Measurements from ENCODE around the gene EXPH5. TPM values are rescaled to one million over a fixed set of nuclear protein-coding genes. Genes with fewer than 3 reads are reported as not detected.

The EXPH5 gene
- polyA plus RNA-seq, 1 donor (not counting 4 experiments of a cell fraction or from before 2014, with no cell fraction given), result 11.7 TPM

GRCh38 chr11:108522318-108522717 is 71.2 kb downstream of the EXPH5 start:
- Histone ChIP-seq H3K4me2 (ENCODE audit: control insufficient read depth, extremely low read depth, insufficient read depth, low read depth, low read length) (no peak overlapping the region), H3K27ac (ENCODE audit: control insufficient read depth, insufficient read depth, low read length) (no peak overlapping the region), H3K27me3 (ENCODE audit: control insufficient read depth, extremely low read depth, insufficient read depth, low read length) (no peaks in the 10 kb centered on the region), H3K9me3 (ENCODE audit: control insufficient read depth, low read depth, low read length) (no peaks in the 10 kb centered on the region), H2AFZ (ENCODE audit: control insufficient read depth, low read length) (no peak overlapping the region), H3K79me2 (ENCODE audit: control insufficient read depth, insufficient read depth, low read length) (no peaks in the 10 kb centered on the region), H3K4me1 (ENCODE audit: control insufficient read depth, extremely low read depth, insufficient read depth, low read length) (peaks cover 4% of the 10 kb centered on the region), H3K4me3 (ENCODE audit: control insufficient read depth in 2 of 3, extremely low read depth in 1 of 3, insufficient read depth in 2 of 3, low read depth in 1 of 3, low read length in 3 of 3) (no peak overlapping the region), H3K36me3 (ENCODE audit: control insufficient read depth in 2 of 2, extremely low read depth in 1 of 2, insufficient read depth in 2 of 2, low read length in 2 of 2) (peaks cover 7 to 15% of the 10 kb centered on the region in 2 experiments), H3K9ac (ENCODE audit: control insufficient read depth, extremely low read depth, insufficient read depth, low read length) (no peak overlapping the region), H3K9me1 (ENCODE audit: control insufficient read depth, extremely low read depth, insufficient read depth, low read length) (peaks cover 3% of the 10 kb centered on the region), H4K20me1 (ENCODE audit: control insufficient read depth, extremely low read depth, insufficient read depth, low read length) (no peaks in the 10 kb centered on the region)
- dilution Hi-C loops (cut with MboI; ENCODE audit: extremely low pct_ligation_motif_present, low sequenced_read_pairs), result no loop called here
- TF ChIP-seq EZH2 (IDR thresholded peaks at IDR 0.05; ENCODE audit: low read length), result no peak
- TF ChIP-seq CTCF (optimal IDR thresholded peaks at IDR 0.05 in 1 of 3, IDR thresholded peaks at IDR 0.05 in 1 of 3, conservative IDR thresholded peaks at IDR 0.05 in 1 of 3; ENCODE audit: extremely low read depth in 1 of 3, insufficient read depth in 2 of 3, low read length in 3 of 3), result no peak
- FAIRE-seq (no peak), DNase-seq (ENCODE audit: low read depth, low spot score) (no peak)

- H3K27me3 ChIP-seq (ENCODE audit: control insufficient read depth, extremely low read depth, insufficient read depth, low read length), result no peaks in the 10 kb centered on the region
Measured at GRCh38 chr11:108518581-108518980, 75.0 kb downstream of the EXPH5 start.

More at GRCh38 chr11:108518581-108518980, 75.0 kb downstream of the EXPH5 start:
- H3K9me3 ChIP-seq (ENCODE audit: control insufficient read depth, low read depth, low read length), result no peaks in the 10 kb centered on the region
- no peak overlapping the region for H2AFZ ChIP-seq (ENCODE audit: control insufficient read depth, low read length)
- no peaks in the 10 kb centered on the region for H3K9me1 ChIP-seq (ENCODE audit: control insufficient read depth, extremely low read depth, insufficient read depth, low read length)
- no peak overlapping the region for H3K27ac ChIP-seq (ENCODE audit: control insufficient read depth, insufficient read depth, low read length)
- H3K4me3 ChIP-seq (ENCODE audit: control insufficient read depth in 2 of 3, extremely low read depth in 1 of 3, insufficient read depth in 2 of 3, low read depth in 1 of 3, low read length in 3 of 3), result no peak overlapping the region
- no peak overlapping the region for H3K4me2 ChIP-seq (ENCODE audit: control insufficient read depth, extremely low read depth, insufficient read depth, low read depth, low read length)
- peaks cover 14 to 20% of the 10 kb centered on the region in 2 experiments for H3K36me3 ChIP-seq (ENCODE audit: control insufficient read depth in 2 of 2, extremely low read depth in 1 of 2, insufficient read depth in 2 of 2, low read length in 2 of 2)
- H3K79me2 ChIP-seq (ENCODE audit: control insufficient read depth, insufficient read depth, low read length), result no peaks in the 10 kb centered on the region
- TF ChIP-seq EZH2 (IDR thresholded peaks at IDR 0.05; ENCODE audit: low read length) (no peak), CTCF (optimal IDR thresholded peaks at IDR 0.05 in 1 of 3, IDR thresholded peaks at IDR 0.05 in 1 of 3, conservative IDR thresholded peaks at IDR 0.05 in 1 of 3; ENCODE audit: extremely low read depth in 1 of 3, insufficient read depth in 2 of 3, low read length in 3 of 3) (no peak)
- H3K4me1 ChIP-seq (ENCODE audit: control insufficient read depth, extremely low read depth, insufficient read depth, low read length), result no peaks in the 10 kb centered on the region
- no peaks in the 10 kb centered on the region for H4K20me1 ChIP-seq (ENCODE audit: control insufficient read depth, extremely low read depth, insufficient read depth, low read length)
- DNase-seq (ENCODE audit: low read depth, low spot score) (no peak), FAIRE-seq (no peak)
- dilution Hi-C loops (cut with MboI; ENCODE audit: extremely low pct_ligation_motif_present, low sequenced_read_pairs), result no loop called here
- no peak overlapping the region for H3K9ac ChIP-seq (ENCODE audit: control insufficient read depth, extremely low read depth, insufficient read depth, low read length)

All from keratinocyte (primary cell).